K562 (cell line): Measurements from ENCODE around the gene MATK. TPM values are rescaled to one million over a fixed set of nuclear protein-coding genes. Genes with fewer than 3 reads are reported as not detected.
A peak's percentile ranks its signal among the peaks of the same experiment; 100 is the strongest.

Experiments
- CEBPG ChIP-seq, 3 experiments: fragments of 200-800 bp in 1 of 3; sonication (Bioruptor generic) in 1 of 3; sonication (generic) in 1 of 3; formaldehyde crosslinking in 1 of 3; IDR thresholded peaks in 2 of 3; conservative IDR thresholded peaks in 1 of 3; 2 replicates each; pipeline versions ENCODE4 v1.6.1 to v1.8.0; 2016 to 2022; ENCODE audit warnings: missing compliant biosample characterization in 2 of 3, missing genetic modification characterization in 2 of 3, mild to moderate bottlenecking in 1 of 3, missing genetic modification reagents in 1 of 3
- CEBPZ ChIP-seq: fragments of 150-350 bp; IDR thresholded peaks from 2 replicates; pipeline ENCODE4 v1.6.1; 2014; ENCODE audit warnings: low read depth, mild to moderate bottlenecking, low read length, borderline replicate concordance
- DIDO1 ChIP-seq: fragments of 450-650 bp; IDR thresholded peaks from 2 replicates; pipeline ENCODE4 v1.6.1; 2016; ENCODE audit warnings: low read depth, missing biosample characterization, missing genetic modification characterization
- MAX ChIP-seq: sonication (generic); formaldehyde crosslinking; IDR thresholded peaks from 2 replicates; pipeline ENCODE4 v1.9.0; 2022; ENCODE audit warnings: mild to moderate bottlenecking, missing genetic modification reagents
- NRF1 ChIP-seq, 2 experiments: fragments of 450-650 bp; IDR thresholded peaks in 1 of 2; conservative IDR thresholded peaks in 1 of 2; 2 replicates each; pipeline ENCODE4 v1.6.1; 2014; ENCODE audit warnings: mild to moderate bottlenecking in 2 of 2
- PML ChIP-seq: IDR thresholded peaks from 2 replicates; pipeline ENCODE4 v1.6.1; 2012; ENCODE audit warnings: low read length, inconsistent platforms
- SAFB ChIP-seq: fragments of 200-400 bp; formaldehyde crosslinking; IDR thresholded peaks from 2 replicates; pipeline ENCODE4 v1.6.1; 2017; ENCODE audit warnings: low read depth, low read length, borderline replicate concordance
- SOX6 ChIP-seq: fragments of 450-650 bp; IDR thresholded peaks from 2 replicates; pipeline ENCODE4 v1.6.1; 2014; ENCODE audit warnings: mild to moderate bottlenecking
- TCF7L2 ChIP-seq: fragments of 150-350 bp; IDR thresholded peaks from 2 replicates; pipeline ENCODE4 v1.6.1; 2016; ENCODE audit warnings: low read depth, mild to moderate bottlenecking, low read length, moderate library complexity
- ZBTB43 ChIP-seq: sonication (generic); formaldehyde crosslinking; IDR thresholded peaks from 2 replicates; pipeline ENCODE4 v1.8.0; 2023; ENCODE audit warnings: mild to moderate bottlenecking, missing genetic modification reagents
- ZNF263 ChIP-seq: sonication (generic); formaldehyde crosslinking; IDR thresholded peaks from 2 replicates; pipeline ENCODE4 v1.8.0; 2022; ENCODE audit warnings: mild to moderate bottlenecking, missing genetic modification reagents, borderline replicate concordance
- ZNF518B ChIP-seq: fragments of 250-450 bp; sonication (Bioruptor Pico); IDR thresholded peaks from 2 replicates; pipeline ENCODE4 v1.5.0; 2021; ENCODE audit warnings: mild to moderate bottlenecking, moderate library complexity
- ZNF830 ChIP-seq: fragments of 250-450 bp; sonication (Bioruptor Pico); IDR thresholded peaks from 2 replicates; pipeline ENCODE4 v1.5.0; 2021; ENCODE audit warnings: mild to moderate bottlenecking
- polyA plus RNA-seq, 8 experiments: library from polyadenylated mRNA; depleted of rRNA in 4 of 8; stranded (reverse) in 5 of 8; unstranded in 3 of 8; fragments of >200 nt; fragmentation: Nextera tagmentation in 2 of 8; fragmentation: Illumina TruSeq in 1 of 8; extraction: Ambion mirVana in 2 of 8; extraction: Trizol in 1 of 8; gene quantifications; 2 replicates each; pipeline versions ENCODE4 v1.2.1 to v1.2.3, GENCODE V29; 2011 to 2014; ENCODE audit warnings: inconsistent platforms in 1 of 8, missing spikeins in 1 of 8
- total RNA-seq, 7 experiments: library from RNA; depleted of rRNA in 6 of 7; stranded (reverse); fragments of >200 nt in 6 of 7; fragmentation: Illumina TruSeq in 2 of 7; extraction: Trizol in 2 of 7; gene quantifications; 2 replicates each; pipeline versions ENCODE4 v1.2.1 to v1.2.3, GENCODE V29; 2011 to 2021; ENCODE audit warnings: low replicate concordance in 1 of 7

MATK gene
- total and polyA plus RNA-seq, 9 of the 15 experiments (the other 6 are each of a cell fraction or from before 2014, with no cell fraction given), result 0.08 to 41.5 (median 21.4) TPM

- 0 out of 2 replicates have a peak, but pooled peaks have one; percentile 39 for TF ChIP-seq ZBTB43 (CRISPR knock-in tag)
- TF ChIP-seq ZNF518B (CRISPR knock-in tag), result no peak
- 0 out of 2 replicates have a peak, but pooled peaks have one; percentile 74 for TF ChIP-seq ZNF830 (CRISPR knock-in tag)
- TF ChIP-seq NRF1 (conservative IDR thresholded peaks at IDR 0.05 in 1 of 2, IDR thresholded peaks at IDR 0.05 in 1 of 2), result peak; percentile 47 to 49
- TF ChIP-seq CEBPG (CRISPR knock-in tag; IDR thresholded peaks at IDR 0.05), result no peak
- no peak for TF ChIP-seq CEBPG (tag; conservative IDR thresholded peaks at IDR 0.05 in 1 of 2, IDR thresholded peaks at IDR 0.05 in 1 of 2)
- TF ChIP-seq ZNF263 (CRISPR knock-in tag), result peak; percentile 64; the same call in 1 of the 2 replicates
- peak; percentile 43; the same call in 1 of the 2 replicates for TF ChIP-seq DIDO1 (tag)
- peak; percentile 87 for TF ChIP-seq MAX (CRISPR knock-in tag)
- TF ChIP-seq SOX6, result peak; percentile 73; the same call in 1 of the 2 replicates
- TF ChIP-seq SAFB, result no peak
- TF ChIP-seq TCF7L2, result no peak
- no peak for TF ChIP-seq PML
- no peak for TF ChIP-seq CEBPZ
Measured at GRCh38 chr19:3821857-3822364, 35.7 kb upstream of the MATK start (continued).
